ENCODE results near the gene GALNT14.

DNA sequence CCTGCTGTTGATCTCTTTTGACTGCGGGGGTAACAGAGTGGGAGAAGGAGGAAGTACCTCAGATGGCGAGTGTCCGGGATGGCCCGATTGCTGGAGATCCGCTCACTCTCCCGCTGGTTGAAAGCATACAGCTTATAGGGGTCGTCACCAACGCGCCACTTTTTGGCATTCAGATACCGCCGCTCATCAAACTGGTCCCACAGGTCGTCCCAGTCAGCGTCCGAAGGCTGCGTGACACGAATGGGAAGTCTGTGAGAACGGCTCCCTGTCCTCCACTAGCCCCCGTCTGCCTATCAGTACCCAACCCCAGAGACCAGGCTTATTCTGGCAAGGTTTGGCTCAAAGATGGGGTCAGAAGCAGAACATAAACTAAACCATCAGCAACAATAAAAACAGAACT lies 145.5 kb downstream of the GALNT14 start:
- TF ChIP-seq EEA1 (CRISPR knock-in tag; IDR thresholded peaks at IDR 0.05; ENCODE audit: borderline replicate concordance) (no peak), EP300 (IDR thresholded peaks at IDR 0.05; ENCODE audit: low read depth in 2 of 2, low read length in 2 of 2) (no peak), EP300 (CRISPR knock-in tag; IDR thresholded peaks at IDR 0.05; ENCODE audit: borderline replicate concordance) (no peak), FOSL1 (CRISPR knock-in tag; IDR thresholded peaks at IDR 0.05; ENCODE audit: borderline replicate concordance) (no peak), KDM1A (CRISPR knock-in tag; IDR thresholded peaks at IDR 0.05) (no peak), POLR2AphosphoS2 (IDR thresholded peaks at IDR 0.05; ENCODE audit: low read depth, low read length) (no peak), CERS6 (CRISPR knock-in tag; IDR thresholded peaks at IDR 0.05) (no peak), GATAD2A (CRISPR knock-in tag; IDR thresholded peaks at IDR 0.05) (no peak), ZNF547 (CRISPR knock-in tag; IDR thresholded peaks at IDR 0.05) (no peak), MAX (IDR thresholded peaks at IDR 0.05) (no peak), ZKSCAN5 (CRISPR knock-in tag; IDR thresholded peaks at IDR 0.05) (no peak), CHD4 (IDR thresholded peaks at IDR 0.05; ENCODE audit: borderline replicate concordance, low read length) (no peak), ZNF558 (CRISPR knock-in tag; IDR thresholded peaks at IDR 0.05; ENCODE audit: borderline replicate concordance) (no peak), RBFOX2 (IDR thresholded peaks at IDR 0.05; ENCODE audit: low read depth, low read length) (no peak), ESRRA (CRISPR knock-in tag; IDR thresholded peaks at IDR 0.05; ENCODE audit: low read depth) (no peak)
